H7 (cell line): ENCODE measurements around the gene HSPA13. TPM values are rescaled to one million over a fixed set of nuclear protein-coding genes. Genes with fewer than 3 reads are reported as not detected.
"Not testable (repeated sequence)": the region's sequence is repeated elsewhere in the genome, so short reads cannot be mapped to it uniquely, and the experiment has no call there.

Experiments used
- DNase-seq: peaks from one replicate; pipeline ENCODE4 v3.0.0; 2012
- H3K27me3 ChIP-seq: 2 replicates; pipeline ENCODE4 v1.6.0; 2011; ENCODE audit warnings: mild to moderate bottlenecking, low read length; ENCODE audit not compliant: control insufficient read depth, insufficient read depth
- H3K36me3 ChIP-seq: replicated peaks from 2 replicates; pipeline ENCODE4 v1.5.1; 2011; ENCODE audit warnings: low read length; ENCODE audit not compliant: control insufficient read depth, insufficient read depth
- H3K4me3 ChIP-seq: 2 replicates; pipeline ENCODE4 v1.5.1; 2011; ENCODE audit warnings: low read depth, mild to moderate bottlenecking, control low read depth, low read length, moderate library complexity; ENCODE audit not compliant: insufficient read depth
- total RNA-seq: library from RNA; depleted of rRNA; stranded (reverse); fragments of >200 nt; shearing (Covaris generic); gene quantifications from 2 replicates; pipeline ENCODE4 v1.2.3, GENCODE V29; 2014; rRNA removed

HSPA13 gene
- total RNA-seq, 1 experiment from 2014 or later: 32.5 TPM

- Histone ChIP-seq H3K36me3 (no peaks in the 10 kb centered on the region), H3K4me3 (no peak overlapping the region), H3K27me3 (no peaks in the 10 kb centered on the region)
- no peak for DNase-seq
Measured at GRCh38 chr21:14358775-14359174, 24.2 kb downstream of the HSPA13 start.

GRCh38 chr21:14356746-14357145 is 26.2 kb downstream of the HSPA13 start:
- no peak for DNase-seq
- Histone ChIP-seq H3K36me3 (no peaks in the 10 kb centered on the region), H3K4me3 (no peak overlapping the region), H3K27me3 (no peaks in the 10 kb centered on the region)

DNA sequence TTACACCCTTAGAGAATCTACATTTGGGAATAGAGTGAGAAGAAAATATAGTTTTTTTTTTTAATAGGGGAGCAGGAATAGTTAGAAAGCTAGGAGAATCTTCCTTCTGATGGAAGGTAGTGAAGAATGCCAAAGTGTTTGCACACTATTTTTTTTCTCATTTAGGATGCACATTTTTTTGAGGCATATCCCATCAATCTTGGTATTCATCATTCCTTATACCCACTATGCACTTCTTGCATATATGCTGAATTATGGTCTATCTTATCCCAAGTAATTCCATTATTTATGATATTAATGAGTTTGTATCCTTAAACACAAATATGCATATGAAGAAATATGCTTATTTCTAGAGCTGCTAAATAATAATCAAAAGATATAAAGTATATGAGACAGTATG is 28.4 kb downstream of the HSPA13 start:
- DNase-seq: no peak
- Histone ChIP-seq H3K27me3 (no peaks in the 10 kb centered on the region), H3K36me3 (no peaks in the 10 kb centered on the region), H3K4me3 (no peak overlapping the region)

DNA sequence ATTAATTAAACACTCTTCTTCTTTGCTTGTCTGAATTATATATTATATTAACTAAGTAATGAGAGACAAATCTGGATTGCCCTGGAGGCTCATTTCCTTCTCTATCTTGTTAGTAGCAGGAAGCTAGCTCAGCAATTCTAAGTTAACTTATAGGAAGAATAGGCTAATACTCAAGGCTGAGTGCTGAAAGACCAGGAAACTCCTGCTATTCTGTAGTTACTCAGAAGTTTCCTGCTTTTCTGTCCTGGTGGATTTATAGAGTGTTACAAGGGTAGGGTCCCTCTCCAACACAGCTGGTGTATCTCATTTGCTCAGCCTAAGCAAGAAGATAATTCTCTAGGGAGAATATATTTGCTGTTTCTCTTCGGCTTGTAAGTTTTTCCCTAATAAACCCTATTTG is 29.2 kb downstream of the HSPA13 start:
- no peaks in the 10 kb centered on the region for H3K27me3 ChIP-seq
- DNase-seq: no peak

DNA sequence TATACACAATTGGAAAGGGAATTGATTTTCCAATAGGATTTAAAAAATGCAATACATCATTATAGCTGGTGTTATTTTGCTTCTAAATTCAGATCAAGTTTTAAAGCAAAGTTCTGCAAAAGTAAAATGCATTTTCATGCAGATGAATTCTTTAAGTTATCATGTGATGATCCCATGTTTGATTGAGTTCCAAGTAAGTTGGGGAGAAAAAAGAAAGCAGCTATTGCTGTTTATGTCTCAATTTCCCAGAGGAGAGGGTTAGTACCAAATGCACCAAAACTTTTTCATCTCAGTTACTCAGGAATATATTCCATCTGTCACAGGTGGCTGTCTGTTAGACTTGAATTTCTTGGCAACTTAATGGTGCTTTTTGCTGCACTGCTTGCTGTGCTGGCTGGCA is 29.7 kb downstream of the HSPA13 start:
- no peak for DNase-seq
- Histone ChIP-seq H3K27me3 (no peaks in the 10 kb centered on the region), H3K4me3 (no peak overlapping the region), H3K36me3 (no peaks in the 10 kb centered on the region)

More for the DNA sequence above, 29.2 kb downstream of the HSPA13 start:
- H3K36me3 ChIP-seq: no peaks in the 10 kb centered on the region
- no peak overlapping the region for H3K4me3 ChIP-seq

GRCh38 chr21:14327346-14327745 is 55.6 kb downstream of the HSPA13 start:
- not testable (repeated sequence) for H3K4me3 ChIP-seq

GRCh38 chr21:14325595-14325994 is 57.4 kb downstream of the HSPA13 start:
- Histone ChIP-seq H3K4me3 (no peak overlapping the region), H3K27me3 (no peaks in the 10 kb centered on the region)
- DNase-seq: no peak

More at GRCh38 chr21:14327346-14327745, 55.6 kb downstream of the HSPA13 start:
- H3K36me3 ChIP-seq, H3K27me3 ChIP-seq, DNase-seq: not testable (repeated sequence)

More at GRCh38 chr21:14325595-14325994, 57.4 kb downstream of the HSPA13 start:
- no peaks in the 10 kb centered on the region for H3K36me3 ChIP-seq

Other genes starting within 250 kb of the HSPA13 start
- not detected in 2 replicates for gene LIPI, start 172.2 kb downstream of the HSPA13 start, total RNA-seq
- 2.2 and 3.3 TPM in 2 replicates for gene RBM11, start 167.0 kb downstream of the HSPA13 start, total RNA-seq
- gene SAMSN1, start 163.2 kb upstream of the HSPA13 start, total RNA-seq: 0.15 and 0.90 TPM in 2 replicates